GM11168 (cell line): ENCODE results near the gene CLSTN3.

Experiments used
- in situ Hi-C: fragments of 300-500 bp; cut with MboI; formaldehyde crosslinking; loops from one replicate; pipeline ENCODE4 v1.12.0; 2022; ENCODE audit warnings: low sequenced_read_pairs; ENCODE audit not compliant: unreplicated experiment

Gene CLSTN3

GRCh38 chr12:7129872-7130691 is at the start of gene CLSTN3:
TSS of gene CLSTN3 (plus strand) at chr12:7130371. CDS start at chr12:7130649, 278 bp downstream.
- in situ Hi-C loops = no loop called here

- in situ Hi-C loops = no loop called here
These were observed 49.1 kb upstream of the CLSTN3 start for GRCh38 chr12:7081037-7081436.

- in situ Hi-C loops = no loop called here
These were observed 47.0 kb upstream of the CLSTN3 start for GRCh38 chr12:7083125-7083524.

GRCh38 chr12:7089196-7089871 is 40.8 kb upstream of the CLSTN3 start:
- in situ Hi-C loops = no loop called here

- in situ Hi-C loops = no loop called here
These were observed 39.8 kb upstream of the CLSTN3 start for GRCh38 chr12:7090222-7090998.

GRCh38 chr12:7091171-7091570 is 39.0 kb upstream of the CLSTN3 start:
- in situ Hi-C loops = no loop called here

GRCh38 chr12:7091660-7092228 is 38.4 kb upstream of the CLSTN3 start:
- in situ Hi-C loops = no loop called here

GRCh38 chr12:7092229-7092985 is 37.8 kb upstream of the CLSTN3 start, which contains the start of gene C1R:
TSS of gene C1R (minus strand) at chr12:7092445. CDS start at chr12:7092388, 57 bp downstream.
- in situ Hi-C loops = no loop called here

GRCh38 chr12:7092986-7093460 is 37.1 kb upstream of the CLSTN3 start:
- in situ Hi-C loops = no loop called here

- in situ Hi-C loops = no loop called here
These were observed 36.7 kb upstream of the CLSTN3 start for GRCh38 chr12:7093486-7093885.

- in situ Hi-C loops = no loop called here
These were observed 36.3 kb upstream of the CLSTN3 start for GRCh38 chr12:7093892-7094291.

GRCh38 chr12:7096006-7096932 is 33.9 kb upstream of the CLSTN3 start:
- in situ Hi-C loops = no loop called here

- in situ Hi-C loops = no loop called here
These were observed 33.2 kb upstream of the CLSTN3 start for GRCh38 chr12:7096979-7097378.

GRCh38 chr12:7099290-7099996 is 30.7 kb upstream of the CLSTN3 start:
- in situ Hi-C loops = no loop called here

GRCh38 chr12:7100239-7100638 is 29.9 kb upstream of the CLSTN3 start:
- in situ Hi-C loops = no loop called here

- in situ Hi-C loops = no loop called here
These were observed 29.0 kb upstream of the CLSTN3 start for GRCh38 chr12:7101047-7101693.

GRCh38 chr12:7101694-7102131 is 28.5 kb upstream of the CLSTN3 start:
- in situ Hi-C loops = no loop called here
